Uterus (tissue), 4 donors: ENCODE results near the gene PLXDC2. TPM values are rescaled to one million over a fixed set of nuclear protein-coding genes. Genes with fewer than 3 reads are reported as not detected.

Experiments
- DNase-seq, 2 donors: peaks; one replicate each; pipeline ENCODE4 v3.0.0-alpha.2; 2019 to 2020
- H3K27ac ChIP-seq, 2 donors: fragments of 200-600 bp; sonication (generic); 1 replicate in 1 of 2; 2 replicates in 1 of 2; pipeline ENCODE4 v1.5.1; 2016 to 2018
- H3K27me3 ChIP-seq, 2 donors: fragments of 200-600 bp; sonication (generic); one replicate each; pipeline ENCODE4 v1.5.1; 2018 to 2019; ENCODE audit warnings: control low read depth in 1 of 2
- H3K36me3 ChIP-seq, 2 donors: fragments of 200-600 bp; sonication (generic); one replicate each; pipeline ENCODE4 v1.5.1; 2019; ENCODE audit warnings: control low read depth in 1 of 2
- H3K4me1 ChIP-seq, 2 donors: fragments of 200-600 bp; sonication (generic); one replicate each; pipeline ENCODE4 v1.5.1; 2018 to 2019; ENCODE audit warnings: control low read depth in 1 of 2
- H3K4me3 ChIP-seq, 2 donors: fragments of 200-600 bp; sonication (generic); 1 replicate in 1 of 2; 2 replicates in 1 of 2; pipeline ENCODE4 v1.5.1; 2018 to 2019; ENCODE audit warnings: mild to moderate bottlenecking in 1 of 2
- H3K9me3 ChIP-seq, 2 donors: fragments of 200-600 bp; sonication (generic); one replicate each; pipeline ENCODE4 v1.5.1; 2019; ENCODE audit warnings: control low read depth in 1 of 2
- POLR2A ChIP-seq, 2 donors: fragments of 450-650 bp; IDR thresholded peaks; one replicate each; pipeline ENCODE4 v1.6.1; 2016; ENCODE audit warnings: antibody characterized with exemption in 2 of 2, mild to moderate bottlenecking in 1 of 2, moderate library complexity in 1 of 2
- intact Hi-C: fragments of 100-400 bp; cut with DNase I; formaldehyde crosslinking; loops from one replicate; pipeline ENCODE4 v1.15.1; 2023; ENCODE audit warnings: low total_unique reads
- total RNA-seq, 4 donors: library from RNA; depleted of rRNA in 3 of 4; stranded (reverse); fragments of >200 nt in 3 of 4; gene quantifications; one replicate each; pipeline versions ENCODE4 v1.1.0 to v1.2.4, GENCODE V29; 2014 to 2023
- TF ChIP-seq, protein P1 (sequence below), 4 experiments: fragments of 200-600 bp in 2 of 4; fragments of 450-650 bp in 2 of 4; sonication (generic) in 2 of 4; IDR thresholded peaks; one replicate each; pipeline ENCODE4 v1.5.1; 2016 to 2019; ENCODE audit warnings: antibody characterized with exemption in 4 of 4, mild to moderate bottlenecking in 2 of 4, moderate library complexity in 1 of 4
- donor health status: DM: yes; HTN: yes; CAD: no.

Gene PLXDC2
- total RNA-seq, 4 donors from 2014 or later = 39.4 to 59.2 (median 52.2) TPM

DNA sequence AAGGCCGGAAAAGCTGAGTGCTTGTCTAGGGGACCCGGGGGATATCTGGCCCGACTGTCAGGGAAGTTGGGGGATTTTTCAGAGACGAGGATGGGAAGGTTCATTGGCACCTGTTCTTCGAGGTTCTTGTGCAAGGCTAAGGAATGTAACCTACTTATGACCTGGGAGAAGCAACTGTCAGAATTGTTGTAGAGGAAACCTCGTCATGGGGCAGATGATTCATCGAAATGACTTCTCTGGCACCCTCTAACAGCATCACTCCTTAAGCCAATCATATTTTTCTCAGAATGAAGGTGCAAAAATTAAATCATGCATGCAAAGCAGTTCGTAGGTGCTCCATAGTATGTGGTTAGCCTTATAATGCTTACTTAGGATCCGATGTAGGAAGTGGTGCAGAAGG lies 58.6 kb downstream of the PLXDC2 start:
- Histone ChIP-seq H3K4me3 (no peak overlapping the region), H3K9me3 (no peaks in the 10 kb centered on the region), H3K36me3 (no peaks in the 10 kb centered on the region), H3K27ac (no peak overlapping the region), H3K27me3 (no peaks in the 10 kb centered on the region), H3K4me1 (no peaks in the 10 kb centered on the region)
- DNase-seq = no peak
- intact Hi-C loops = no loop called here
- no peak for TF ChIP-seq POLR2A (IDR thresholded peaks at IDR 0.05)
- TF ChIP-seq, protein P1, sequence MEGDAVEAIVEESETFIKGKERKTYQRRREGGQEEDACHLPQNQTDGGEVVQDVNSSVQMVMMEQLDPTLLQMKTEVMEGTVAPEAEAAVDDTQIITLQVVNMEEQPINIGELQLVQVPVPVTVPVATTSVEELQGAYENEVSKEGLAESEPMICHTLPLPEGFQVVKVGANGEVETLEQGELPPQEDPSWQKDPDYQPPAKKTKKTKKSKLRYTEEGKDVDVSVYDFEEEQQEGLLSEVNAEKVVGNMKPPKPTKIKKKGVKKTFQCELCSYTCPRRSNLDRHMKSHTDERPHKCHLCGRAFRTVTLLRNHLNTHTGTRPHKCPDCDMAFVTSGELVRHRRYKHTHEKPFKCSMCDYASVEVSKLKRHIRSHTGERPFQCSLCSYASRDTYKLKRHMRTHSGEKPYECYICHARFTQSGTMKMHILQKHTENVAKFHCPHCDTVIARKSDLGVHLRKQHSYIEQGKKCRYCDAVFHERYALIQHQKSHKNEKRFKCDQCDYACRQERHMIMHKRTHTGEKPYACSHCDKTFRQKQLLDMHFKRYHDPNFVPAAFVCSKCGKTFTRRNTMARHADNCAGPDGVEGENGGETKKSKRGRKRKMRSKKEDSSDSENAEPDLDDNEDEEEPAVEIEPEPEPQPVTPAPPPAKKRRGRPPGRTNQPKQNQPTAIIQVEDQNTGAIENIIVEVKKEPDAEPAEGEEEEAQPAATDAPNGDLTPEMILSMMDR (IDR thresholded peaks at IDR 0.05) = no peak

DNA sequence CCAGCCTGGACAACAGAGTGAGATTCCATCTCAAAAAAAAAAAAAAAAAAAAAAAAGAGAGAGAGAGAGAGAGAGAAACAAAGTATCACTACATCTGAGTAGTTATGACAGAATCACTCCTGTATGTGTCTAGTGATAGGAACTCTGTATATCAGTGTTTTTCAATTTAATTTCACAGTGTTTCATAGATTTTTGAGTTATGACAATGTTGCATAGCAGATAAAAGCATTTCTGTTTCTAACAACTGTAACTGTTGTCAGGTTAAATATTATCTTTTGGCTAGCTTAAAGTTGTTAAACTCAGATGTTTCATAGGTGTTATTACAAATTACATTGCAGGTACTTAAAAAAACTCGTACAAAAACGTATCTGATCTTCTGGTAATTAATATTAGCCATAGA lies 60.3 kb downstream of the PLXDC2 start:
- Histone ChIP-seq H3K27ac (no peak overlapping the region), H3K27me3 (no peaks in the 10 kb centered on the region), H3K9me3 (no peaks in the 10 kb centered on the region), H3K36me3 (no peaks in the 10 kb centered on the region), H3K4me3 (no peak overlapping the region), H3K4me1 (no peaks in the 10 kb centered on the region)
- TF ChIP-seq POLR2A (IDR thresholded peaks at IDR 0.05) = no peak
- TF ChIP-seq, protein P1 (IDR thresholded peaks at IDR 0.05) = no peak
- intact Hi-C loops = no loop called here
- DNase-seq = no peak

DNA sequence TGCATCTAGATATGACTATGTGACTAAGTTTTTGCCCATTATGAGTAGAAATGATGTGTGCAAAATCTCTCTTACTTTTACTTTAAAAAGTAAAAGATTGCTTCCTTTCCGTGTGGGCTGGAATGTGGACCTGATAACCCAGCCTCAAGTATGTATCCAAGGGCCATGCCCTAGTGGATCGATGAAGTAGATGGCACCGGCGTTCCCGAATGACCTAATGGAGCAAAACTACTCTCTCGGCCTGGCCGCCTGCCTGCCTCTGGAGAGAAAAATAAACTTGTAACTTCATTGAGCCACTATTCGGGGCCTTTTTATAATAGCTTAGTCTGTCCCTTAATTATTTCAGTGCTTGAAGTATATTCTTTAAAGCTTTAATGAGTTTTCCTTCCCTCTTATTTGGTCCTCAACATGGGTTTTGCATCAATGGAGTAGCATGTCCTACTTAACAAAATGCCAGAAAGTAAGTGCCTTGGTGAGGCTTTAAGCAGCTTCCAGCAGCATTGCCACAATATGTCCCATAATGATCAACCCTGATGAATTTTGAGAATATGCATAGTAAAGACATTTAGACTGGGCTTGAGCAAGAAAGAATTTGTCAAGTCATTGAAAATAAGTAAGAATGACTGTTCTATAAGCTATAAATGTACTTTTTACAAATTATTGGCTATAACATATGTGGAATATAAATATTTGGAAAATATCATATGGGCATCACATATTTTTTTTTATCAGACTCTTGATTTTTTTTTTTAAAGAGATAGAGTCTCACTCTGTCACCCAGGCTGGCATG lies 61.4 kb downstream of the PLXDC2 start:
- H3K36me3 ChIP-seq = no peaks in the 10 kb centered on the region
- H3K4me3 ChIP-seq = no peak overlapping the region
- H3K9me3 ChIP-seq = no peaks in the 10 kb centered on the region
- TF ChIP-seq, protein P1 (IDR thresholded peaks at IDR 0.05) = no peak
- no peak for TF ChIP-seq POLR2A (IDR thresholded peaks at IDR 0.05)
- no peak for DNase-seq
- H3K27me3 ChIP-seq = no peaks in the 10 kb centered on the region
- intact Hi-C loops = no loop called here
- H3K4me1 ChIP-seq = no peaks in the 10 kb centered on the region
- no peak overlapping the region for H3K27ac ChIP-seq

GRCh38 chr10:19882621-19883020 lies 66.4 kb downstream of the PLXDC2 start:
- intact Hi-C loops = no loop called here
- Histone ChIP-seq H3K27me3 (no peaks in the 10 kb centered on the region), H3K27ac (no peak overlapping the region), H3K36me3 (no peaks in the 10 kb centered on the region), H3K9me3 (no peaks in the 10 kb centered on the region), H3K4me1 (no peaks in the 10 kb centered on the region), H3K4me3 (no peak overlapping the region)
- TF ChIP-seq POLR2A (IDR thresholded peaks at IDR 0.05) = no peak
- TF ChIP-seq, protein P1 (IDR thresholded peaks at IDR 0.05) = no peak
- no peak for DNase-seq

- Histone ChIP-seq H3K27ac (no peak overlapping the region), H3K9me3 (no peaks in the 10 kb centered on the region), H3K4me3 (no peak overlapping the region), H3K27me3 (no peaks in the 10 kb centered on the region), H3K36me3 (no peaks in the 10 kb centered on the region), H3K4me1 (no peaks in the 10 kb centered on the region)
- no peak for DNase-seq
- TF ChIP-seq, protein P1 (IDR thresholded peaks at IDR 0.05) = no peak
- no peak for TF ChIP-seq POLR2A (IDR thresholded peaks at IDR 0.05)
- intact Hi-C loops = no loop called here
These were observed 71.9 kb downstream of the PLXDC2 start for GRCh38 chr10:19888061-19888660.
